Loucy (cell line): ENCODE results near the gene DPYSL4.

Experiments used
- H2AFZ ChIP-seq: fragments of 200-600 bp; sonication (generic); 2 replicates; pipeline ENCODE4 v1.6.0; 2016; ENCODE audit warnings: antibody characterized with exemption, mild to moderate bottlenecking, low read length, moderate library complexity
- H3F3A ChIP-seq: fragments of 200-600 bp; 2 replicates; pipeline ENCODE4 v1.6.0; 2016; ENCODE audit warnings: antibody characterized with exemption, low read depth, mild to moderate bottlenecking
- H3K27me3 ChIP-seq: fragments of 200-600 bp; sonication (generic); 2 replicates; pipeline ENCODE4 v1.6.1; 2014; ENCODE audit warnings: low read length, mild to moderate bottlenecking; ENCODE audit not compliant: insufficient read depth, poor library complexity, severe bottlenecking
- H3K36me3 ChIP-seq: fragments of 200-600 bp; sonication (generic); 2 replicates; pipeline ENCODE4 v1.6.1; 2016; ENCODE audit warnings: low read length; ENCODE audit not compliant: insufficient read depth
- H3K4me1 ChIP-seq: fragments of 200-600 bp; sonication (generic); 2 replicates; pipeline ENCODE4 v1.5.1; 2014; ENCODE audit warnings: low read length, mild to moderate bottlenecking; ENCODE audit not compliant: insufficient read depth, poor library complexity, severe bottlenecking
- H3K4me2 ChIP-seq: fragments of 200-600 bp; sonication (generic); 2 replicates; pipeline ENCODE4 v1.6.0; 2014; ENCODE audit warnings: antibody characterized with exemption, low read length, low read depth, mild to moderate bottlenecking; ENCODE audit not compliant: poor library complexity, severe bottlenecking
- H3K4me3 ChIP-seq: fragments of 200-600 bp; sonication (generic); 2 replicates; pipeline ENCODE4 v1.5.1; 2014; ENCODE audit warnings: low read length, mild to moderate bottlenecking, mixed read lengths; ENCODE audit not compliant: poor library complexity, severe bottlenecking
- H3K79me2 ChIP-seq: fragments of 200-600 bp; sonication (generic); 2 replicates; pipeline ENCODE4 v1.6.1; 2014; ENCODE audit warnings: low read length; ENCODE audit not compliant: insufficient read depth
- H3K9ac ChIP-seq: fragments of 200-600 bp; sonication (generic); 2 replicates; pipeline ENCODE4 v1.6.0; 2014; ENCODE audit warnings: mild to moderate bottlenecking, low read depth, low read length, moderate library complexity; ENCODE audit not compliant: poor library complexity, severe bottlenecking
- H3K9me2 ChIP-seq: fragments of 200-600 bp; sonication (generic); replicated peaks from 2 replicates; pipeline ENCODE4 v1.6.1; 2016; ENCODE audit warnings: low read depth, low read length, mixed read lengths
- H3K9me3 ChIP-seq: fragments of 200-600 bp; sonication (generic); 2 replicates; pipeline ENCODE4 v1.6.1; 2014; ENCODE audit warnings: mild to moderate bottlenecking, antibody characterized with exemption, low read length, low read depth; ENCODE audit not compliant: insufficient read depth
- H4K20me1 ChIP-seq: fragments of 200-600 bp; sonication (generic); 2 replicates; pipeline ENCODE4 v1.6.0; 2014; ENCODE audit warnings: antibody characterized with exemption, low read length, mild to moderate bottlenecking; ENCODE audit not compliant: insufficient read depth, poor library complexity, severe bottlenecking
- CTCF ChIP-seq: fragments of 200-600 bp; sonication (generic); conservative IDR thresholded peaks from 2 replicates; pipeline ENCODE4 v1.5.1; 2014; ENCODE audit warnings: mild to moderate bottlenecking, antibody characterized with exemption, low read length
- EZH2phosphoT487 ChIP-seq: fragments of 200-600 bp; IDR thresholded peaks from 2 replicates; pipeline ENCODE4 v1.6.1; 2018; ENCODE audit warnings: antibody characterized with exemption, mild to moderate bottlenecking, moderate library complexity, borderline replicate concordance

Gene DPYSL4

GRCh38 chr10:132209978-132210530 lies 23.3 kb downstream of the DPYSL4 start:
- H3K9ac ChIP-seq: no peak overlapping the region
- TF ChIP-seq EZH2phosphoT487 (no peak), CTCF (no peak)

GRCh38 chr10:132210766-132211165 lies 24.0 kb downstream of the DPYSL4 start:
- H3K9me2 ChIP-seq: no peaks in the 10 kb centered on the region
- H3K4me1 ChIP-seq: no peaks in the 10 kb centered on the region

More at GRCh38 chr10:132209978-132210530, 23.3 kb downstream of the DPYSL4 start:
- Histone ChIP-seq H3K79me2 (no peaks in the 10 kb centered on the region), H3K4me3 (no peak overlapping the region), H4K20me1 (no peaks in the 10 kb centered on the region), H3K27me3 (no peaks in the 10 kb centered on the region), H3K9me2 (no peaks in the 10 kb centered on the region), H2AFZ (no peak overlapping the region), H3K9me3 (no peaks in the 10 kb centered on the region; the same call in 1 of the 2 replicates), H3F3A (no peaks in the 10 kb centered on the region), H3K36me3 (no peaks in the 10 kb centered on the region), H3K4me1 (no peaks in the 10 kb centered on the region), H3K4me2 (no peak overlapping the region)

GRCh38 chr10:132211246-132211645 lies 24.5 kb downstream of the DPYSL4 start:
- Histone ChIP-seq H3K9me2 (no peaks in the 10 kb centered on the region), H3K4me1 (no peaks in the 10 kb centered on the region), H2AFZ (no peak overlapping the region), H3K79me2 (no peaks in the 10 kb centered on the region), H4K20me1 (no peaks in the 10 kb centered on the region), H3K4me2 (no peak overlapping the region), H3K4me3 (no peak overlapping the region), H3K9ac (no peak overlapping the region), H3K27me3 (no peaks in the 10 kb centered on the region), H3F3A (no peaks in the 10 kb centered on the region), H3K9me3 (no peaks in the 10 kb centered on the region; the same call in 1 of the 2 replicates), H3K36me3 (no peaks in the 10 kb centered on the region)
- no peak for TF ChIP-seq CTCF
- TF ChIP-seq EZH2phosphoT487: no peak

More at GRCh38 chr10:132210766-132211165, 24.0 kb downstream of the DPYSL4 start:
- H3K4me2 ChIP-seq: no peak overlapping the region
- TF ChIP-seq CTCF (no peak), EZH2phosphoT487 (no peak)
- H3K9me3 ChIP-seq: no peaks in the 10 kb centered on the region; the same call in 1 of the 2 replicates
- H4K20me1 ChIP-seq: no peaks in the 10 kb centered on the region
- H2AFZ ChIP-seq: no peak overlapping the region
- no peak overlapping the region for H3K9ac ChIP-seq
- H3K27me3 ChIP-seq: no peaks in the 10 kb centered on the region
- H3F3A ChIP-seq: no peaks in the 10 kb centered on the region
- no peaks in the 10 kb centered on the region for H3K36me3 ChIP-seq
- no peaks in the 10 kb centered on the region for H3K79me2 ChIP-seq
- no peak overlapping the region for H3K4me3 ChIP-seq
